Mucosa of descending colon (tissue), 3 donors: Measurements from ENCODE around the gene ANKMY1. TPM values are rescaled to one million over a fixed set of nuclear protein-coding genes. Genes with fewer than 3 reads are reported as not detected.

Experiments
- ATAC-seq: fragments of 200-7000 bp; cut with Tn5 transposase; one replicate; pipeline ENCODE4 v1.9.1; 2020; ENCODE audit warnings: mild to moderate bottlenecking, moderate library complexity
- DNase-seq, 3 donors: peaks; one replicate each; pipeline ENCODE4 v3.0.0-alpha.2; 2020
- H3K36me3 ChIP-seq: fragments of 200-600 bp; one replicate; pipeline ENCODE4 v1.8.0; 2021; ENCODE audit warnings: low read depth, mild to moderate bottlenecking
- H3K4me1 ChIP-seq: fragments of 200-600 bp; one replicate; pipeline ENCODE4 v1.8.0; 2021; ENCODE audit warnings: low read depth, mild to moderate bottlenecking
- H3K4me3 ChIP-seq: fragments of 200-600 bp; one replicate; pipeline ENCODE4 v1.8.0; 2021; ENCODE audit warnings: mild to moderate bottlenecking
- H3K9me3 ChIP-seq: fragments of 200-600 bp; one replicate; pipeline ENCODE4 v1.8.0; 2021; ENCODE audit warnings: mild to moderate bottlenecking
- CTCF ChIP-seq: fragments of 200-600 bp; IDR thresholded peaks from one replicate; pipeline ENCODE4 v1.8.0; 2022; ENCODE audit warnings: antibody characterized with exemption, mild to moderate bottlenecking
- intact Hi-C, 2 donors: fragments of 100-400 bp; cut with DNase I in 1 of 2; cut with micrococcal nuclease in 1 of 2; formaldehyde crosslinking; loops; one replicate each; pipeline versions ENCODE4 v1.11.0 to v1.11.1; 2022; cut with DNase I, micrococcal nuclease
- total RNA-seq, 3 donors: library from RNA; stranded (reverse); fragmentation: NEBNext Ultra II Directional in 2 of 3; extraction: Animal tissue kit (Norgen Biotek cat#: 25700) in 2 of 3; gene quantifications; one replicate each; pipeline versions ENCODE4 v1.2.1 to v1.2.4, GENCODE V29; 2021 to 2023
- donor health status: DM: no; HTN: no; CAD: no; lungs with moderate emphysema.
- donor health status: DM: no; HTN: no; CAD: no.
- donor health status: DM: no; HTN: yes; CAD: no.

Gene ANKMY1
- total RNA-seq, 3 donors from 2014 or later = 23.0 to 32.7 (median 23.5) TPM

GRCh38 chr2:240444464-240444863 lies 113.3 kb downstream of the ANKMY1 start:
- no peak overlapping the region for H3K4me3 ChIP-seq
- no peak for DNase-seq
- H3K4me1 ChIP-seq = no peaks in the 10 kb centered on the region
- TF ChIP-seq CTCF = no peak
- no peak for ATAC-seq
- H3K9me3 ChIP-seq = no peaks in the 10 kb centered on the region
- intact Hi-C loops = no loop called here
- H3K36me3 ChIP-seq = no peaks in the 10 kb centered on the region

GRCh38 chr2:240443891-240444301 lies 113.9 kb downstream of the ANKMY1 start:
- Histone ChIP-seq H3K4me1 (no peaks in the 10 kb centered on the region), H3K9me3 (no peaks in the 10 kb centered on the region), H3K36me3 (no peaks in the 10 kb centered on the region), H3K4me3 (no peak overlapping the region)
- intact Hi-C loops = no loop called here
- ATAC-seq = no peak
- DNase-seq = no peak
- no peak for TF ChIP-seq CTCF

GRCh38 chr2:240442891-240443715 lies 114.7 kb downstream of the ANKMY1 start:
- Histone ChIP-seq H3K4me3 (no peak overlapping the region), H3K36me3 (no peaks in the 10 kb centered on the region), H3K4me1 (peaks cover 4% of the 10 kb centered on the region), H3K9me3 (no peaks in the 10 kb centered on the region)
- intact Hi-C loops = no loop called here
- ATAC-seq (no peak), DNase-seq (no peak)
- no peak for TF ChIP-seq CTCF

GRCh38 chr2:240441993-240442411 lies 115.8 kb downstream of the ANKMY1 start:
- no peaks in the 10 kb centered on the region for H3K36me3 ChIP-seq
- no peaks in the 10 kb centered on the region for H3K9me3 ChIP-seq
- H3K4me1 ChIP-seq = peaks cover 6% of the 10 kb centered on the region
- intact Hi-C loops = no loop called here
- peak in 2 of 3 donors; percentile 12 to 46 for DNase-seq
- no peak for TF ChIP-seq CTCF
- ATAC-seq = no peak
- H3K4me3 ChIP-seq = no peak overlapping the region

GRCh38 chr2:240441326-240441992 lies 116.3 kb downstream of the ANKMY1 start:
- Histone ChIP-seq H3K4me1 (peaks cover 10% of the 10 kb centered on the region), H3K4me3 (no peak overlapping the region), H3K36me3 (no peaks in the 10 kb centered on the region), H3K9me3 (no peaks in the 10 kb centered on the region)
- intact Hi-C loops = no loop called here
- ATAC-seq (no peak), DNase-seq (peak in 2 of 3 donors; percentile 11 to 38)
- no peak for TF ChIP-seq CTCF
